Neural cell (in vitro differentiated cells): ENCODE data around the gene PLD1. TPM values are rescaled to one million over a fixed set of nuclear protein-coding genes. Genes with fewer than 3 reads are reported as not detected.

Experiments
- H2AFZ ChIP-seq: fragments of 200-600, 300-800 bp; sonication (generic), shearing (Covaris generic); 2 replicates; pipeline ENCODE4 v1.6.0; 2014; ENCODE audit warnings: low read depth, mild to moderate bottlenecking, antibody characterized with exemption, low read length, moderate library complexity
- H3F3A ChIP-seq: fragments of 200-600 bp; shearing (Covaris generic); 2 replicates; pipeline ENCODE4 v1.6.1; 2016; ENCODE audit warnings: mild to moderate bottlenecking, moderate library complexity, mixed read lengths, antibody characterized with exemption, low read length; ENCODE audit not compliant: insufficient read depth, poor library complexity, severe bottlenecking
- H3K27ac ChIP-seq: fragments of 200-600, 300-800 bp; sonication (generic), shearing (Covaris generic); 2 replicates; pipeline ENCODE4 v1.5.1; 2014; ENCODE audit warnings: mild to moderate bottlenecking, low read length, moderate library complexity
- H3K27me3 ChIP-seq: fragments of 300-800, 200-600 bp; sonication (generic), shearing (Covaris generic); 2 replicates; pipeline ENCODE4 v1.6.0; 2014; ENCODE audit warnings: mild to moderate bottlenecking, low read depth, low read length, moderate library complexity; ENCODE audit not compliant: insufficient read depth
- H3K36me3 ChIP-seq: fragments of 300-800, 200-600 bp; sonication (generic), shearing (Covaris generic); 2 replicates; pipeline ENCODE4 v1.5.1; 2014; ENCODE audit warnings: mild to moderate bottlenecking, antibody characterized with exemption, low read length, moderate library complexity; ENCODE audit not compliant: insufficient read depth
- H3K4me2 ChIP-seq: fragments of 300-800, 200-600 bp; sonication (generic), shearing (Covaris generic); 2 replicates; pipeline ENCODE4 v1.6.0; 2014; ENCODE audit warnings: mild to moderate bottlenecking, low read length
- H3K4me3 ChIP-seq: fragments of 300-800, 200-600 bp; sonication (generic), shearing (Covaris generic); 2 replicates; pipeline ENCODE4 v1.5.1; 2014; ENCODE audit warnings: mild to moderate bottlenecking, low read length, moderate library complexity
- H3K79me2 ChIP-seq: fragments of 200-600 bp; shearing (Covaris generic); replicated peaks from 2 replicates; pipeline ENCODE4 v1.6.0; 2014; ENCODE audit warnings: mild to moderate bottlenecking, low read length, moderate library complexity; ENCODE audit not compliant: insufficient read depth
- H3K9ac ChIP-seq: fragments of 300-800, 200-600 bp; sonication (generic), shearing (Covaris generic); 2 replicates; pipeline ENCODE4 v1.6.1; 2016; ENCODE audit warnings: mild to moderate bottlenecking, low read length, mixed read lengths
- H3K9me2 ChIP-seq: fragments of 200-600 bp; shearing (Covaris generic); 2 replicates; pipeline ENCODE4 v1.6.1; 2016; ENCODE audit warnings: mild to moderate bottlenecking, low read length, mixed read lengths; ENCODE audit not compliant: insufficient read depth
- H3K9me3 ChIP-seq: fragments of 200-600, 300-800 bp; sonication (generic), shearing (Covaris generic); 2 replicates; pipeline ENCODE4 v1.6.1; 2016; ENCODE audit warnings: mild to moderate bottlenecking, mixed run types, low read length, moderate library complexity, mixed read lengths
- H4K20me1 ChIP-seq: fragments of 200-600 bp; shearing (Covaris generic); 2 replicates; pipeline ENCODE4 v1.6.1; 2016; ENCODE audit warnings: mild to moderate bottlenecking, mixed run types; ENCODE audit not compliant: insufficient read depth
- EP300 ChIP-seq: fragments of 450-650 bp; conservative IDR thresholded peaks from 2 replicates; pipeline ENCODE4 v1.6.1; 2014; ENCODE audit warnings: antibody characterized with exemption, mild to moderate bottlenecking, moderate library complexity; ENCODE audit not compliant: poor library complexity, severe bottlenecking
- EZH2 ChIP-seq: fragments of 200-600, 300-800 bp; shearing (Covaris generic), sonication (generic); IDR thresholded peaks from 2 replicates; pipeline ENCODE4 v1.6.1; 2014; ENCODE audit warnings: antibody characterized with exemption, low read length, borderline replicate concordance, mild to moderate bottlenecking; ENCODE audit not compliant: insufficient read depth, poor library complexity, severe bottlenecking
- MXI1 ChIP-seq: fragments of 450-650 bp; conservative IDR thresholded peaks from 2 replicates; pipeline ENCODE4 v1.6.1; 2014; ENCODE audit warnings: antibody characterized with exemption, mild to moderate bottlenecking; ENCODE audit not compliant: poor library complexity, severe bottlenecking
- POLR2AphosphoS5 ChIP-seq: IDR thresholded peaks from 2 replicates; pipeline ENCODE4 v1.6.1; 2012
- RAD21 ChIP-seq: fragments of 450-650 bp; conservative IDR thresholded peaks from 2 replicates; pipeline ENCODE4 v1.6.1; 2014; ENCODE audit warnings: antibody characterized with exemption, mild to moderate bottlenecking, moderate library complexity
- SMC3 ChIP-seq: fragments of 450-650 bp; conservative IDR thresholded peaks from 2 replicates; pipeline ENCODE4 v1.6.1; 2014; ENCODE audit warnings: antibody characterized with exemption, mild to moderate bottlenecking, moderate library complexity; ENCODE audit not compliant: poor library complexity
- TAF1 ChIP-seq: IDR thresholded peaks from 2 replicates; pipeline ENCODE4 v1.6.1; 2012; ENCODE audit warnings: low read depth
- polyA plus RNA-seq: library from polyadenylated mRNA; depleted of rRNA; stranded (reverse); fragments of >200 nt; gene quantifications from 2 replicates; pipeline ENCODE4 v1.2.3, GENCODE V29; 2014
- TF ChIP-seq, protein P1 (sequence below): IDR thresholded peaks from 2 replicates; pipeline ENCODE4 v1.6.1; 2012; ENCODE audit warnings: borderline replicate concordance
- TF ChIP-seq, protein P2 (sequence below): fragments of 450-650 bp; IDR thresholded peaks from 2 replicates; pipeline ENCODE4 v1.5.1; 2014; ENCODE audit warnings: antibody characterized with exemption, mild to moderate bottlenecking, moderate library complexity; ENCODE audit not compliant: poor library complexity, severe bottlenecking

Gene PLD1
- polyA plus RNA-seq, 1 donor from 2014 or later: 0.06 TPM

DNA sequence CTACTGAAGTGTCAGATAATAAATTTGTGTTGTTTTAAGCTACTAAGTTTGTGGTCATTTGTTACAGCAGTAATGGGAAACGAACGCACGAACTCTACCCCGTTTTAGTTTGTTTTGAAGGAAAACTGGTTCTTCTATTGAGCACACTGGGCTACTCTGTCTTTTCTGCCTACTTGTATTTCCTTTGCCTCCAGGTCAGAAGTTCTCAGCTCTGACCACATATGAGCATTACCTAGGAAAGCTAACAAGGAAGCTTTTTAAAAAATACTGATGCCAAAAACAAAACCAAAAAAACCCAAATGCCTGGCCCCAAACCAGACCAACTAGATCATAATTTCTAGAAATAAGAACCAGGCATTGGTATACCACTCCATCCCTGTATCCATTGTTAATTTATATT is 193.5 kb downstream of the PLD1 start:
- H2AFZ ChIP-seq: no peak overlapping the region

DNA sequence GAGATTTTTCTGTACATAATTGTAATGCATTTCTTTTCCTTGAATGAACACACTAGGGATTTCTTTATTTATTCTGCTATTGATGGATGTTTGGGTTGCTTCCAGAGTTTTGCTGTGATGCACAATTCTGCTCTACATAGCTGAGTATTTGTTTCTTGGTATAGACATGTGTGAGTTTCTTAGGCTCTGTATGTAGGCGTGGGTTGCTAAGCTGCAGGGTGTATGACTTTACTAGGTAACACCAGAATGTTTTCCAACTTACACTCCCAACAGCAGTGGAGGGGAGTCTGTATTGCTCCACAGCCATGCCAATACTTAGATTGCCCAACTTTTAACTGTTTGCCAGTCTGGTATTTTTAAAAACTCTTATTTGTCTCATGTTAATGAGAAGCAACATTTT is 194.6 kb downstream of the PLD1 start:
- Histone ChIP-seq H3K9me3 (no peaks in the 10 kb centered on the region), H3K27me3 (no peaks in the 10 kb centered on the region), H2AFZ (no peak overlapping the region), H4K20me1 (no peaks in the 10 kb centered on the region), H3K9ac (no peak overlapping the region), H3K4me2 (no peak overlapping the region), H3F3A (no peaks in the 10 kb centered on the region), H3K27ac (no peak overlapping the region), H3K4me3 (no peak overlapping the region), H3K36me3 (no peaks in the 10 kb centered on the region), H3K9me2 (no peaks in the 10 kb centered on the region), H3K79me2 (no peaks in the 10 kb centered on the region)
- TF ChIP-seq POLR2AphosphoS5 (no peak), TAF1 (no peak), EP300 (no peak), RAD21 (no peak), MXI1 (no peak), EZH2 (no peak), SMC3 (no peak)
- TF ChIP-seq, protein P1, sequence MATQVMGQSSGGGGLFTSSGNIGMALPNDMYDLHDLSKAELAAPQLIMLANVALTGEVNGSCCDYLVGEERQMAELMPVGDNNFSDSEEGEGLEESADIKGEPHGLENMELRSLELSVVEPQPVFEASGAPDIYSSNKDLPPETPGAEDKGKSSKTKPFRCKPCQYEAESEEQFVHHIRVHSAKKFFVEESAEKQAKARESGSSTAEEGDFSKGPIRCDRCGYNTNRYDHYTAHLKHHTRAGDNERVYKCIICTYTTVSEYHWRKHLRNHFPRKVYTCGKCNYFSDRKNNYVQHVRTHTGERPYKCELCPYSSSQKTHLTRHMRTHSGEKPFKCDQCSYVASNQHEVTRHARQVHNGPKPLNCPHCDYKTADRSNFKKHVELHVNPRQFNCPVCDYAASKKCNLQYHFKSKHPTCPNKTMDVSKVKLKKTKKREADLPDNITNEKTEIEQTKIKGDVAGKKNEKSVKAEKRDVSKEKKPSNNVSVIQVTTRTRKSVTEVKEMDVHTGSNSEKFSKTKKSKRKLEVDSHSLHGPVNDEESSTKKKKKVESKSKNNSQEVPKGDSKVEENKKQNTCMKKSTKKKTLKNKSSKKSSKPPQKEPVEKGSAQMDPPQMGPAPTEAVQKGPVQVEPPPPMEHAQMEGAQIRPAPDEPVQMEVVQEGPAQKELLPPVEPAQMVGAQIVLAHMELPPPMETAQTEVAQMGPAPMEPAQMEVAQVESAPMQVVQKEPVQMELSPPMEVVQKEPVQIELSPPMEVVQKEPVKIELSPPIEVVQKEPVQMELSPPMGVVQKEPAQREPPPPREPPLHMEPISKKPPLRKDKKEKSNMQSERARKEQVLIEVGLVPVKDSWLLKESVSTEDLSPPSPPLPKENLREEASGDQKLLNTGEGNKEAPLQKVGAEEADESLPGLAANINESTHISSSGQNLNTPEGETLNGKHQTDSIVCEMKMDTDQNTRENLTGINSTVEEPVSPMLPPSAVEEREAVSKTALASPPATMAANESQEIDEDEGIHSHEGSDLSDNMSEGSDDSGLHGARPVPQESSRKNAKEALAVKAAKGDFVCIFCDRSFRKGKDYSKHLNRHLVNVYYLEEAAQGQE: no peak
- TF ChIP-seq, protein P2, sequence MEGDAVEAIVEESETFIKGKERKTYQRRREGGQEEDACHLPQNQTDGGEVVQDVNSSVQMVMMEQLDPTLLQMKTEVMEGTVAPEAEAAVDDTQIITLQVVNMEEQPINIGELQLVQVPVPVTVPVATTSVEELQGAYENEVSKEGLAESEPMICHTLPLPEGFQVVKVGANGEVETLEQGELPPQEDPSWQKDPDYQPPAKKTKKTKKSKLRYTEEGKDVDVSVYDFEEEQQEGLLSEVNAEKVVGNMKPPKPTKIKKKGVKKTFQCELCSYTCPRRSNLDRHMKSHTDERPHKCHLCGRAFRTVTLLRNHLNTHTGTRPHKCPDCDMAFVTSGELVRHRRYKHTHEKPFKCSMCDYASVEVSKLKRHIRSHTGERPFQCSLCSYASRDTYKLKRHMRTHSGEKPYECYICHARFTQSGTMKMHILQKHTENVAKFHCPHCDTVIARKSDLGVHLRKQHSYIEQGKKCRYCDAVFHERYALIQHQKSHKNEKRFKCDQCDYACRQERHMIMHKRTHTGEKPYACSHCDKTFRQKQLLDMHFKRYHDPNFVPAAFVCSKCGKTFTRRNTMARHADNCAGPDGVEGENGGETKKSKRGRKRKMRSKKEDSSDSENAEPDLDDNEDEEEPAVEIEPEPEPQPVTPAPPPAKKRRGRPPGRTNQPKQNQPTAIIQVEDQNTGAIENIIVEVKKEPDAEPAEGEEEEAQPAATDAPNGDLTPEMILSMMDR: no peak

More for the DNA sequence above, 193.5 kb downstream of the PLD1 start:
- no peaks in the 10 kb centered on the region for H3K9me2 ChIP-seq
- H3K36me3 ChIP-seq: no peaks in the 10 kb centered on the region
- no peak overlapping the region for H3K27ac ChIP-seq
- H3K4me2 ChIP-seq: no peak overlapping the region
- H3K9me3 ChIP-seq: no peaks in the 10 kb centered on the region
- no peaks in the 10 kb centered on the region for H3F3A ChIP-seq
- H3K27me3 ChIP-seq: no peaks in the 10 kb centered on the region
- H3K4me3 ChIP-seq: no peak overlapping the region
- H4K20me1 ChIP-seq: no peaks in the 10 kb centered on the region
- TF ChIP-seq, protein P2: no peak
- TF ChIP-seq TAF1 (no peak), EP300 (no peak), SMC3 (no peak), MXI1 (no peak), POLR2AphosphoS5 (no peak)
- TF ChIP-seq, protein P1: no peak
- H3K9ac ChIP-seq: no peak overlapping the region
- no peaks in the 10 kb centered on the region for H3K79me2 ChIP-seq
